ENCODE results near the gene S100A4. TPM values are rescaled to one million over a fixed set of nuclear protein-coding genes. Genes with fewer than 3 reads are reported as not detected.

The S100A4 gene
- total RNA-seq, 1 experiment from 2014 or later = 384 TPM

DNA sequence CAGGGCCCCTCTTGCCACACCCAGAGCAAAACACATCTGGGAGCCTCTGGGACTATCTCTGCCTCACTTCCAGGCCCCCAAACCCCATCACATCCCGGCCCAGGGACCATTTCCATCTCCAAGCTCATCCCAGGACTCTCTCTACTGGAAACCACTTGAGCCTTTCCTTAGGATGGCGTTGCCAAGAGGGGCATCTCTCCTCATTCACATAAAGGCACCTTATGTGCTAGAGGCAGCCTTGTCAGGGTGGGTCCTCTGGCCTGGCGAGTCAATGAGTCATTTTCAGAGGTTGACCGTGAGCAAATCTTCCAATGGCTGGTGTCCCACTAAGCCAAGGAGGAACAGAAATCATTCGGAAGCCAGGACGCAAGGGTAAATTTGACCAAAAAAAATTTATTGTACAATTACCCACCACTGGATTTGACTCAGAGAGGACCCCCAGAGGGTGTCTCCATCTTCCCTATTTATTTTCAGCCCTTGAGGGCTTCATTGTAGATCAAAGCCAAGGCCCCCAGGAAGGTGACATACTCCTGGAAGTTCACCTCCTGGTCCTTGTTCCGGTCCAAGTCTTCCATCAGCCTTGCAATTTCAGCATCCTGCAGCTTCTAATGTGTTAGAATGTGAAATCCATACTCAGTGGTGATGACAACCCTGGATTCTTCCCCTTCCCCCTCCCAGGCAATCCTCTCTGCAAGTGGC is 11.2 kb downstream of the S100A4 start:
- ATAC-seq = peak; percentile 0; the same call in 1 of the 2 replicates
- POLR2A ChIA-PET = interaction anchor here (0.6 to 7.4 kb wide), 18 partner anchors 8 to 444 kb away, joined by 3 to 114 read pairs (median 14); partner anchors contain the start of genes CHTOP, JTB, S100A1 and S100A13
- no peaks in the 10 kb centered on the region for H3K9me3 ChIP-seq (ENCODE audit: control insufficient read depth in 1 of 2, insufficient read depth in 1 of 2, low read depth in 1 of 2, low read length in 2 of 2)
- H3K9ac ChIP-seq (ENCODE audit: low read length) = peak overlapping the region; percentile 88
- no peaks in the 10 kb centered on the region for H4K20me1 ChIP-seq (ENCODE audit: insufficient read depth)
- CTCF ChIA-PET = interaction anchor here (1.0 to 3.2 kb wide), 10 partner anchors 9 to 99 kb away, joined by 3 to 35 read pairs (median 7); partner anchors contain the start of genes CHTOP, S100A13, S100A16 and S100A2
- peak overlapping the region; percentile 74 to 89 for H3K4me3 ChIP-seq (replicated peaks in 1 of 2; ENCODE audit: low read depth in 1 of 2, low read length in 2 of 2)
- H3K27me3 ChIP-seq (ENCODE audit: insufficient read depth, low read length) = no peaks in the 10 kb centered on the region
- RAD21 ChIA-PET (ENCODE audit: low non-redundant PET in 1 of 2, low total read pairs in 2 of 2, uncharacterized antibody in 2 of 2, unreplicated experiment in 2 of 2) = interaction anchor here (1.0 to 2.7 kb wide), 5 partner anchors 32 to 75 kb away, joined by 3 to 11 read pairs (median 3); no protein-coding TSS in a partner anchor
- H2AFZ ChIP-seq (ENCODE audit: low read depth, low read length, poor library complexity, severe bottlenecking) = no peak overlapping the region
- peaks cover 0 to 5% of the 10 kb centered on the region in 2 experiments; a peak in 1 of 4 replicates for H3K36me3 ChIP-seq (ENCODE audit: control insufficient read depth in 1 of 2, insufficient read depth in 2 of 2, low read length in 2 of 2)
- TF ChIP-seq JUND (IDR thresholded peaks at IDR 0.05) (no peak), POLR2A (IDR thresholded peaks at IDR 0.05; ENCODE audit: borderline replicate concordance, extremely low read depth, insufficient read depth, insufficient read length) (peak; percentile 47)
- DNase-seq (ENCODE audit: low read depth, low spot score) = no peak
- peaks cover 57 to 71% of the 10 kb centered on the region in 2 experiments for H3K4me1 ChIP-seq (ENCODE audit: control insufficient read depth in 1 of 2, insufficient read depth in 2 of 2, low read length in 2 of 2)
- intact Hi-C loops (cut with micrococcal nuclease) = loop anchor here (5.0 kb wide), 2 partner anchors 78 to 453 kb away; partner anchors contain the start of genes RAB13 and S100A16
- no peaks in the 10 kb centered on the region for H3K9me2 ChIP-seq (ENCODE audit: insufficient read depth)
- H3K4me2 ChIP-seq (ENCODE audit: low read length) = peak overlapping the region; percentile 99
- H3K79me2 ChIP-seq (ENCODE audit: insufficient read depth, low read length) = peaks cover 18% of the 10 kb centered on the region
- H3K27ac ChIP-seq (ENCODE audit: low read depth, low read length) = peak overlapping the region; percentile 94
- BruUV-seq (replicated peaks) = TSS peak; percentile 73

DNA sequence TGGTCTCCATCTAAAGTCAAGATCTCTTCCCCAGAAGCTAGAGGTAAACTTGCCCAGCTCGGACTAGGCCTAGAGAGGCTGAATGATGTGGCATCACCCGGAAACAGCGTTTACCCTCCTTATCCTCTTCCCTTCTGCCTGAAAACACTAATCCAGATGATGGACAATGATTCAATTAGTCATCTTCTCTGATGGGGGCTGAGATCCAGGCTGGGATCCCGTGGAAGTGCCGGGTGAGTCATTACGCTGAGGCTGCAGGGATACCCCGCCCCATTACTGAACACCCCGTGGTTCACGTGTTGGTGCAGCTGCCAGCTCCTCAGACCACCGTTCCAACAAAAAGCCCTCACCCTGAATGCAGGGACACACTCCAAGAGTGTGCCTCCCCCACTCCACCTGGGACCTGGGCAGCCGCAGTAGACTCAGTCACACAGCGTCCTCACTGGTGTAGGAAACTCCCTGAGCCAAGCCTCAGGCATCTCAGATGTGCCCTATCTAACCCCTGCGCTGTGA is 11.9 kb downstream of the S100A4 start:
- no peak overlapping the region for H2AFZ ChIP-seq (ENCODE audit: low read depth, low read length, poor library complexity, severe bottlenecking)
- POLR2A ChIA-PET = interaction anchor here (0.6 to 7.4 kb wide), 17 partner anchors 9 to 457 kb away, joined by 3 to 114 read pairs (median 8); partner anchors contain the start of genes CHTOP, JTB, RPS27 and S100A13

More for the DNA sequence above, 11.9 kb downstream of the S100A4 start:
- TF ChIP-seq POLR2A (IDR thresholded peaks at IDR 0.05; ENCODE audit: borderline replicate concordance, extremely low read depth, insufficient read depth, insufficient read length) (peak; percentile 69), TCF7L2 (IDR thresholded peaks at IDR 0.05; ENCODE audit: borderline replicate concordance, extremely low read depth, insufficient read depth, insufficient read length) (no peak), YY1 (IDR thresholded peaks at IDR 0.05; ENCODE audit: extremely low read depth, insufficient replicate concordance, low read depth, low read length) (peak; percentile 36), POLR2AphosphoS5 (IDR thresholded peaks at IDR 0.05; ENCODE audit: low read depth, low read length) (peak; percentile 94), EZH2phosphoT487 (IDR thresholded peaks at IDR 0.05; ENCODE audit: borderline replicate concordance) (no peak)
- TF ChIP-seq, protein P1, sequence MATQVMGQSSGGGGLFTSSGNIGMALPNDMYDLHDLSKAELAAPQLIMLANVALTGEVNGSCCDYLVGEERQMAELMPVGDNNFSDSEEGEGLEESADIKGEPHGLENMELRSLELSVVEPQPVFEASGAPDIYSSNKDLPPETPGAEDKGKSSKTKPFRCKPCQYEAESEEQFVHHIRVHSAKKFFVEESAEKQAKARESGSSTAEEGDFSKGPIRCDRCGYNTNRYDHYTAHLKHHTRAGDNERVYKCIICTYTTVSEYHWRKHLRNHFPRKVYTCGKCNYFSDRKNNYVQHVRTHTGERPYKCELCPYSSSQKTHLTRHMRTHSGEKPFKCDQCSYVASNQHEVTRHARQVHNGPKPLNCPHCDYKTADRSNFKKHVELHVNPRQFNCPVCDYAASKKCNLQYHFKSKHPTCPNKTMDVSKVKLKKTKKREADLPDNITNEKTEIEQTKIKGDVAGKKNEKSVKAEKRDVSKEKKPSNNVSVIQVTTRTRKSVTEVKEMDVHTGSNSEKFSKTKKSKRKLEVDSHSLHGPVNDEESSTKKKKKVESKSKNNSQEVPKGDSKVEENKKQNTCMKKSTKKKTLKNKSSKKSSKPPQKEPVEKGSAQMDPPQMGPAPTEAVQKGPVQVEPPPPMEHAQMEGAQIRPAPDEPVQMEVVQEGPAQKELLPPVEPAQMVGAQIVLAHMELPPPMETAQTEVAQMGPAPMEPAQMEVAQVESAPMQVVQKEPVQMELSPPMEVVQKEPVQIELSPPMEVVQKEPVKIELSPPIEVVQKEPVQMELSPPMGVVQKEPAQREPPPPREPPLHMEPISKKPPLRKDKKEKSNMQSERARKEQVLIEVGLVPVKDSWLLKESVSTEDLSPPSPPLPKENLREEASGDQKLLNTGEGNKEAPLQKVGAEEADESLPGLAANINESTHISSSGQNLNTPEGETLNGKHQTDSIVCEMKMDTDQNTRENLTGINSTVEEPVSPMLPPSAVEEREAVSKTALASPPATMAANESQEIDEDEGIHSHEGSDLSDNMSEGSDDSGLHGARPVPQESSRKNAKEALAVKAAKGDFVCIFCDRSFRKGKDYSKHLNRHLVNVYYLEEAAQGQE (IDR thresholded peaks at IDR 0.05; ENCODE audit: low read depth) = no peak
- ATAC-seq (peak; percentile 29), DNase-seq (ENCODE audit: low read depth, low spot score) (peak; percentile 76)
- H3K9ac ChIP-seq (ENCODE audit: low read length) = peak overlapping the region; percentile 88
- peak overlapping the region; percentile 74 to 89 for H3K4me3 ChIP-seq (replicated peaks in 1 of 2; ENCODE audit: low read depth in 1 of 2, low read length in 2 of 2)
- H3K27ac ChIP-seq (ENCODE audit: low read depth, low read length) = peak overlapping the region; percentile 94
- ChIA-PET CTCF (interaction anchor here (0.8 to 3.2 kb wide), 17 partner anchors 9 to 110 kb away, joined by 3 to 35 read pairs (median 6); partner anchors contain the start of genes CHTOP, S100A13, S100A16 and S100A2), RAD21 (ENCODE audit: low non-redundant PET in 1 of 2, low total read pairs in 2 of 2, uncharacterized antibody in 2 of 2, unreplicated experiment in 2 of 2) (interaction anchor here (1.5 to 2.7 kb wide), 3 partner anchors 11 to 35 kb away, joined by 5 to 11 read pairs (median 6); no protein-coding TSS in a partner anchor)
- H3K27me3 ChIP-seq (ENCODE audit: insufficient read depth, low read length) = no peaks in the 10 kb centered on the region
- no peaks in the 10 kb centered on the region for H4K20me1 ChIP-seq (ENCODE audit: insufficient read depth)
- BruUV-seq (replicated peaks) = no TSS peak
- H3K79me2 ChIP-seq (ENCODE audit: insufficient read depth, low read length) = peaks cover 18% of the 10 kb centered on the region
- H3K36me3 ChIP-seq (ENCODE audit: control insufficient read depth in 1 of 2, insufficient read depth in 2 of 2, low read length in 2 of 2) = peaks cover 0 to 5% of the 10 kb centered on the region in 2 experiments; a peak in 1 of 4 replicates
- H3K4me1 ChIP-seq (ENCODE audit: control insufficient read depth in 1 of 2, insufficient read depth in 2 of 2, low read length in 2 of 2) = peaks cover 53 to 68% of the 10 kb centered on the region in 2 experiments
- peak overlapping the region; percentile 99 for H3K4me2 ChIP-seq (ENCODE audit: low read length)
- H3K9me2 ChIP-seq (ENCODE audit: insufficient read depth) = no peaks in the 10 kb centered on the region
- H3K9me3 ChIP-seq (ENCODE audit: control insufficient read depth in 1 of 2, insufficient read depth in 1 of 2, low read depth in 1 of 2, low read length in 2 of 2) = no peaks in the 10 kb centered on the region
- intact Hi-C loops (cut with micrococcal nuclease) = loop anchor here (1.0 to 5.0 kb wide), 4 partner anchors 21 to 454 kb away; partner anchors contain the start of genes RAB13 and S100A16
